Measurements from ENCODE around the gene ZNF282. TPM values are rescaled to one million over a fixed set of nuclear protein-coding genes. Genes with fewer than 3 reads are reported as not detected.

Gene ZNF282
- total RNA-seq, 1 experiment from 2014 or later, result 39.0 TPM

DNA sequence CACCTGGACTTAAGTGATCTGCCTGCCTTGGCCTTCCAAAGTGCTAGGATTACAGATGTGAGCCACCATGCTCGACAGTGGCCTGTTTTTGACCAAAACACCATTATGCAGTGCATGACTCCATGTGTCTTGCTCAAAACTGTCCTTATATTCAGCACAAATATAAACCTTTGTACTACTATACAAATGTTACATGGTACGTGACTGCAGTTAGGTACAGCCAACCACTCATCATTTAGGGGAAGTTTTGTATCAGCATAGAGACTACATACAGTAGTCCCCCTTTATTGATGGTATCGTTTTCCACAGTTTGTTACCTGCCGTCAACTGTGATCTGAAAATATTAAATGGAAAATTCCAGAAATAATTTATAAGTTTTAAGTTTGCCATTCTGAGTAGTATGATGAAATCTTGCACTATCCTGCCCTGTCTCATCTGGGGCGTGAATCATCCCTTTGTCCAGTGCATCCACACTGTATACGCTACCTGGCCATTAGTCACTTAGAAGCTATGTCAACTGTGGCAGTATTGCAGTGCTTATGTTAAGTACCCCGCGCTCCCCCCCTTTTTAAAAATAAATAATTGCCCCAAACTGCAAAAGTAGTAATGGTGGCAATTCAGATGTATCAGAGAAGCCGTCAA, 23.3 kb upstream of the ZNF282 start:
- Mint-ChIP-seq H3K9me3 (no peaks in the 10 kb centered on the region), H3K4me3 (no peak overlapping the region), H3K27me3 (ENCODE audit: low read depth) (no peaks in the 10 kb centered on the region), H3K27ac (peak overlapping the region in 2 of 3 experiments; percentile 21 to 72; a peak in 1 of 7 replicates), H3K4me1 (no peaks in the 10 kb centered on the region), H3K36me3 (ENCODE audit: insufficient read depth in 1 of 3, low read depth in 3 of 3) (peaks cover 52 to 95% (median 56%) of the 10 kb centered on the region in 3 experiments; a peak in 6 of 7 replicates)
- no peaks in the 10 kb centered on the region for H3K4me1 ChIP-seq (ENCODE audit: insufficient read depth, low read length)
- WGBS (ENCODE audit: extremely low coverage, insufficient read length, low lambda C conversion rate), result no CpG with 5 or more reads among the region's 9 CpGs
- no peak overlapping the region for H3K4me2 ChIP-seq (ENCODE audit: insufficient read depth, insufficient read length, low read length)
- no peak overlapping the region for H4K91ac ChIP-seq (ENCODE audit: insufficient read length, low read depth, low read length)
- H2BK5ac ChIP-seq (ENCODE audit: insufficient read length, low read length), result no peak overlapping the region
- H3T11ph ChIP-seq (ENCODE audit: low read length), result no peak overlapping the region
- no peaks in the 10 kb centered on the region for H3K23me2 ChIP-seq (ENCODE audit: insufficient read length, low read depth, low read length, poor library complexity, severe bottlenecking)
- H3K27ac ChIP-seq (ENCODE audit: insufficient read length, low read depth, low read length), result no peak overlapping the region
- H3K79me2 ChIP-seq (ENCODE audit: insufficient read depth, low read length), result no peaks in the 10 kb centered on the region
- H2BK120ac ChIP-seq (ENCODE audit: low read depth, low read length, poor library complexity, severe bottlenecking), result no peak overlapping the region
- no peak overlapping the region for H3K14ac ChIP-seq (ENCODE audit: insufficient read depth, low read length)
- no peak overlapping the region for H4K5ac ChIP-seq (ENCODE audit: insufficient read length, low read depth, low read length)
- no peaks in the 10 kb centered on the region for H3K9me3 ChIP-seq (ENCODE audit: control insufficient read depth, low read depth, low read length)
- no peaks in the 10 kb centered on the region for H3K79me1 ChIP-seq (ENCODE audit: insufficient read depth, low read depth, low read length, poor library complexity, severe bottlenecking)
- H2AFZ ChIP-seq (ENCODE audit: low read length), result no peak overlapping the region
- no peak for DNase-seq
- no peaks in the 10 kb centered on the region for H4K20me1 ChIP-seq (ENCODE audit: control insufficient read depth, insufficient read depth, insufficient read length)
- no peak overlapping the region for H3K4ac ChIP-seq (ENCODE audit: low read depth, low read length)
- H3K56ac ChIP-seq (ENCODE audit: insufficient read length, low read depth, low read length), result no peak overlapping the region
- no peak overlapping the region for H3K23ac ChIP-seq (ENCODE audit: insufficient read length, low read depth, low read length)
- no peak overlapping the region for H2BK20ac ChIP-seq (ENCODE audit: low read depth, low read length, poor library complexity, severe bottlenecking)
- no peak overlapping the region for H4K8ac ChIP-seq (replicated peaks; ENCODE audit: insufficient read length, low read depth, low read length)
- no peak overlapping the region for H3K18ac ChIP-seq (ENCODE audit: insufficient read length, low read depth, low read length)
- no peak overlapping the region for H2BK12ac ChIP-seq (ENCODE audit: insufficient read length, low read depth, low read length)
- TF ChIP-seq, protein P1, sequence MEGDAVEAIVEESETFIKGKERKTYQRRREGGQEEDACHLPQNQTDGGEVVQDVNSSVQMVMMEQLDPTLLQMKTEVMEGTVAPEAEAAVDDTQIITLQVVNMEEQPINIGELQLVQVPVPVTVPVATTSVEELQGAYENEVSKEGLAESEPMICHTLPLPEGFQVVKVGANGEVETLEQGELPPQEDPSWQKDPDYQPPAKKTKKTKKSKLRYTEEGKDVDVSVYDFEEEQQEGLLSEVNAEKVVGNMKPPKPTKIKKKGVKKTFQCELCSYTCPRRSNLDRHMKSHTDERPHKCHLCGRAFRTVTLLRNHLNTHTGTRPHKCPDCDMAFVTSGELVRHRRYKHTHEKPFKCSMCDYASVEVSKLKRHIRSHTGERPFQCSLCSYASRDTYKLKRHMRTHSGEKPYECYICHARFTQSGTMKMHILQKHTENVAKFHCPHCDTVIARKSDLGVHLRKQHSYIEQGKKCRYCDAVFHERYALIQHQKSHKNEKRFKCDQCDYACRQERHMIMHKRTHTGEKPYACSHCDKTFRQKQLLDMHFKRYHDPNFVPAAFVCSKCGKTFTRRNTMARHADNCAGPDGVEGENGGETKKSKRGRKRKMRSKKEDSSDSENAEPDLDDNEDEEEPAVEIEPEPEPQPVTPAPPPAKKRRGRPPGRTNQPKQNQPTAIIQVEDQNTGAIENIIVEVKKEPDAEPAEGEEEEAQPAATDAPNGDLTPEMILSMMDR (conservative IDR thresholded peaks at IDR 0.05), result no peak
- no peak overlapping the region for H3K9ac ChIP-seq (ENCODE audit: extremely low read depth, insufficient read length, low read length)
- no peaks in the 10 kb centered on the region for H3K27me3 ChIP-seq (ENCODE audit: insufficient read depth, low read length)
- no peak overlapping the region for H2AK5ac ChIP-seq (ENCODE audit: insufficient read length, low read length)
- H2BK15ac ChIP-seq (ENCODE audit: low read depth, low read length), result no peak overlapping the region

All from H9 (cell line).